Stomach (tissue), 9 donors: ENCODE measurements around the gene TIA1. TPM values are rescaled to one million over a fixed set of nuclear protein-coding genes. Genes with fewer than 3 reads are reported as not detected.
"Not testable (repeated sequence)": the region's sequence is repeated elsewhere in the genome, so short reads cannot be mapped to it uniquely, and the experiment has no call there.

Experiments used
- DNase-seq, 2 donors: peaks; one replicate each; pipeline versions ENCODE4 v3.0.0 to v3.0.0-alpha.2; 2013 to 2019
- H3K27ac ChIP-seq, 5 donors: fragments of 200-600 bp in 4 of 5; sonication (generic) in 4 of 5; one replicate each; pipeline ENCODE4 v1.5.1; 2013 to 2019; ENCODE audit warnings: mild to moderate bottlenecking in 1 of 5, moderate library complexity in 1 of 5
- H3K27me3 ChIP-seq, 3 donors: fragments of 200-600 bp; sonication (generic); one replicate each; pipeline ENCODE4 v1.5.1; 2017 to 2019; ENCODE audit warnings: mixed run types in 1 of 3
- H3K36me3 ChIP-seq, 4 donors: fragments of 200-600 bp; sonication (generic); 1 replicate in 3 of 4; 2 replicates in 1 of 4; pipeline ENCODE4 v1.5.1; 2016 to 2019
- H3K4me1 ChIP-seq, 4 donors: fragments of 200-600 bp; sonication (generic); one replicate each; pipeline ENCODE4 v1.5.1; 2016 to 2019
- H3K4me3 ChIP-seq, 4 donors: fragments of 200-600 bp; sonication (generic) in 3 of 4; one replicate each; pipeline ENCODE4 v1.5.1; 2016 to 2019; ENCODE audit warnings: mild to moderate bottlenecking in 1 of 4
- H3K9me3 ChIP-seq, 4 donors: fragments of 200-600 bp; sonication (generic); one replicate each; pipeline ENCODE4 v1.5.1; 2016 to 2019
- CTCF ChIP-seq, 7 experiments: fragments of 450-650 bp in 4 of 7; fragments of 200-600 bp in 3 of 7; sonication (generic) in 3 of 7; IDR thresholded peaks; one replicate each; pipeline ENCODE4 v1.5.1; 2016 to 2019; ENCODE audit warnings: antibody characterized with exemption in 7 of 7, control low read depth in 2 of 7, mild to moderate bottlenecking in 1 of 7
- EP300 ChIP-seq: sonication (generic); formaldehyde crosslinking; IDR thresholded peaks from one replicate; pipeline ENCODE4 v1.6.1; 2017; ENCODE audit warnings: antibody characterized with exemption
- POLR2A ChIP-seq, 4 donors: fragments of 450-650 bp; IDR thresholded peaks; one replicate each; pipeline ENCODE4 v1.6.1; 2016; ENCODE audit warnings: antibody characterized with exemption in 4 of 4, control low read depth in 2 of 4, mild to moderate bottlenecking in 1 of 4, moderate library complexity in 1 of 4
- POLR2AphosphoS5 ChIP-seq, 3 donors: sonication (generic); formaldehyde crosslinking; IDR thresholded peaks; one replicate each; pipeline ENCODE4 v1.6.1; 2016; ENCODE audit warnings: antibody characterized with exemption in 3 of 3
- WGBS, 5 donors: extraction: QIAGEN DNeasy Blood & Tissue Kit in 3 of 5; methylation state at CpG; one replicate each; pipeline versions ENCODE4 v1.1.5 to v1.1.7; 2013 to 2018; 5-methylcytosine and 5-hydroxymethylcytosine counted together
- intact Hi-C: fragments of 100-400 bp; cut with DNase I; formaldehyde crosslinking; loops from one replicate; pipeline ENCODE4 v1.15.1; 2023; ENCODE audit warnings: low total_unique reads
- polyA plus RNA-seq, 3 donors: library from polyadenylated mRNA; stranded (reverse); fragments of 200-250 nt; gene quantifications; one replicate each; pipeline ENCODE4 v1.2.3, GENCODE V29; 2013
- total RNA-seq, 5 donors: library from RNA; depleted of rRNA; stranded (reverse); fragments of >200 nt; gene quantifications; one replicate each; pipeline versions ENCODE4 v1.1.0 to v1.2.3, GENCODE V29; 2014 to 2016
- donor health status: healthy with polysubstance abuse.
- donor health status: Bipolar disorder and iron deficiency.
- donor health status: healthy.

Gene TIA1
- total and polyA plus RNA-seq, 8 donors = 7.0 to 261 (median 113) TPM

GRCh38 chr2:70240599-70240998, 7.8 kb downstream of the TIA1 start:
- peaks cover 8 to 56% (median 35%) of the 10 kb centered on the region in 4 donors for H3K4me1 ChIP-seq
- H3K27ac ChIP-seq = no peak overlapping the region
- 91 to 96% (median 93%) methylated on average over 3 of the region's 3 CpGs for WGBS, 5 donors
- H3K36me3 ChIP-seq = peaks cover 0 to 39% (median 30%) of the 10 kb centered on the region in 4 donors
- H3K4me3 ChIP-seq = no peak overlapping the region
- no peaks in the 10 kb centered on the region for H3K27me3 ChIP-seq
- TF ChIP-seq CTCF (IDR thresholded peaks at IDR 0.05) (no peak), POLR2AphosphoS5 (IDR thresholded peaks at IDR 0.05) (no peak), EP300 (no peak), POLR2A (IDR thresholded peaks at IDR 0.05) (no peak)
- intact Hi-C loops = no loop called here
- no peaks in the 10 kb centered on the region for H3K9me3 ChIP-seq
- no peak for DNase-seq

DNA sequence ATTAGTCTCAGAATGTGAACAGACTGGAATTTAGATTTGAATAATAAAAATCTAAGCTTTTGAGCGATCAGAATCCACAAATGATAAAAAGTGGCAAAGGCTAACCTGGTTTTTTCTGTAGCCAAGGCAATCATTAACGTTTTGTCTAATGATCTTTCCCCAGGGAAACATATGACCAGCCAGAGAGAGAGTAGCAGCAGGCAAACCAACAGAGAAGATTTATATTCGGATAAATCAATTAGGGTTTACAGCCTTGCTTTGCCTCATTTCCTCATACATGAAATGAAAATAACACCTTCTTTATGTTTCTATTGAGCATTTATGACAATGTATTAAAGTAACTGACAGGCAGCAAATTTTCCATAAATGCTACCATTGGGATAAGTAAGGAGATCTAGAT, 14.5 kb downstream of the TIA1 start:
- 48 to 64% (median 50%) methylated on average over 3 of the region's 3 CpGs for WGBS, 5 donors
- TF ChIP-seq POLR2A (IDR thresholded peaks at IDR 0.05) = no peak
- TF ChIP-seq EP300 = no peak
- no peak for TF ChIP-seq CTCF (IDR thresholded peaks at IDR 0.05)

GRCh38 chr2:70226781-70227180, 21.6 kb downstream of the TIA1 start:
- Histone ChIP-seq H3K9me3 (no peaks in the 10 kb centered on the region), H3K4me3 (no peak overlapping the region), H3K27ac (no peak overlapping the region), H3K36me3 (peaks cover 65 to 100% (median 97%) of the 10 kb centered on the region in 4 donors), H3K27me3 (no peaks in the 10 kb centered on the region), H3K4me1 (no peaks in the 10 kb centered on the region)
- no peak for DNase-seq
- intact Hi-C loops = no loop called here
- WGBS, 5 donors = 77 to 86% (median 84%) methylated on average over 2 of the region's 2 CpGs
- TF ChIP-seq CTCF (IDR thresholded peaks at IDR 0.05) (no peak), EP300 (no peak), POLR2AphosphoS5 (IDR thresholded peaks at IDR 0.05) (no peak)

More for the DNA sequence above, 14.5 kb downstream of the TIA1 start:
- peaks cover 35 to 90% (median 84%) of the 10 kb centered on the region in 4 donors for H3K36me3 ChIP-seq
- H3K27ac ChIP-seq = no peak overlapping the region
- no peak overlapping the region for H3K4me3 ChIP-seq
- intact Hi-C loops = no loop called here
- no peaks in the 10 kb centered on the region for H3K27me3 ChIP-seq
- no peaks in the 10 kb centered on the region for H3K4me1 ChIP-seq
- H3K9me3 ChIP-seq = no peaks in the 10 kb centered on the region
- DNase-seq = no peak

DNA sequence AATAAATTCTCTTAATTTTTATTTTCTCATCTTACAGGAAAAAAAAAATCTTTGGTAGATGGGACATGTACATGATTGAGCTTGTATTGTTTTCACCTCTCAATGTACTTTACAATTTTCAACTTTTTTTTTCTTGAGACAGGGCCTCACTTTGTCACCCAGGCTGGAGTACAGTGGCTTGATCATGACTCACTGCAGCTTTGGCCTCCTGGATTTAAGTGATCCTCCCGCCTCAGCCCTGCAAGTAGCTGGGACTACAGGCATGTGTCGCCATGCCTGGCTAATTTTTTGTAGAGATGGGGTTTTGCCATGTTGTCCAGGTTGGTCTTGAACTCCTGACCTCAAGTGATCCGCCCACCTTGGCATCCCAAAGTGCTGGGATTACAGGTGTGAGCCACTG, 25.1 kb downstream of the TIA1 start:
- H3K27me3 ChIP-seq, H3K4me1 ChIP-seq, H3K27ac ChIP-seq, DNase-seq, intact Hi-C loops, H3K4me3 ChIP-seq, H3K9me3 ChIP-seq: not testable (repeated sequence)
- H3K36me3 ChIP-seq = peaks cover 63 to 100% (median 97%) of the 10 kb centered on the region in 4 donors
- 97 to 100% (median 100%) methylated on average over 3 of the region's 3 CpGs for WGBS, 5 donors

DNA sequence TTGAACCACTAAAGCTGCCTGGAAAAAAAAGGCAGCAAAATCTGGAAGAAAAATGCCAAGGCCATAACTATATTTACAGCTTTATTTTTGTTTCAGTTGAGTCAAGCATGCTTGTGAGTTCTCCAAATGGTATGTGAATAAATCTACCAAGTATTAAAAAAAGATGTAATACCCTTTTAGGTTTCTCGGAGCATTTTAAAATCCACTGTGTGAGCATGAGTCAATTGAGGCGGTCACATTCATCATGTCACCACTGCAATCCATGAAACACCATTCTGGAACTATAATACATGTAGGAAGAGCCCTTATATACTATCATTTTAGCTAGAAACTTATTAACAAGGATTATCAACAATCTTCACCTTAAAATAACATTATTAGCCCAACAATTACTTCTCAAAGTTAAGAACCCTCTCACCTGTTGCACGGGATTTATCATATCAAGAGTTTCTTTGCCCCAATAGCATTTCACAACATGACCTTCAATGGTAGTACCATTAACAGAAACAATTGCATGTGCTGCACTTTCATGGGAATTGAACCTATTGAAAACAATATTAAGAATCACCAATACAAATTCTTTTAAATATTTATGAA, 33.4 kb downstream of the TIA1 start:
- WGBS, 5 donors = 75 to 90% (median 80%) methylated on average over 3 of the region's 3 CpGs
- peaks cover 0 to 19% (median 7%) of the 10 kb centered on the region in 4 donors for H3K4me1 ChIP-seq
- no peaks in the 10 kb centered on the region for H3K9me3 ChIP-seq
- H3K27me3 ChIP-seq = no peaks in the 10 kb centered on the region
- H3K4me3 ChIP-seq = no peak overlapping the region
- intact Hi-C loops = no loop called here
- no peak overlapping the region for H3K27ac ChIP-seq
- peaks cover 18 to 92% (median 78%) of the 10 kb centered on the region in 4 donors for H3K36me3 ChIP-seq
- no peak for DNase-seq
- TF ChIP-seq EP300 = no peak
- no peak for TF ChIP-seq POLR2AphosphoS5 (IDR thresholded peaks at IDR 0.05)
- TF ChIP-seq POLR2A (IDR thresholded peaks at IDR 0.05) = no peak
- no peak for TF ChIP-seq CTCF (IDR thresholded peaks at IDR 0.05)
